HG02840 (cell line): ENCODE data around the gene TLL2.
A peak's percentile ranks its signal among the peaks of the same experiment; 100 is the strongest.

Experiments used
- ATAC-seq: cut with Tn5 transposase; IDR thresholded peaks from one replicate; pipeline ENCODE4 v1.9.1; 2021; ENCODE audit warnings: mild to moderate bottlenecking, moderate library complexity, moderate number of reproducible peaks; ENCODE audit not compliant: unreplicated experiment, low FRiP score

TLL2 gene

DNA sequence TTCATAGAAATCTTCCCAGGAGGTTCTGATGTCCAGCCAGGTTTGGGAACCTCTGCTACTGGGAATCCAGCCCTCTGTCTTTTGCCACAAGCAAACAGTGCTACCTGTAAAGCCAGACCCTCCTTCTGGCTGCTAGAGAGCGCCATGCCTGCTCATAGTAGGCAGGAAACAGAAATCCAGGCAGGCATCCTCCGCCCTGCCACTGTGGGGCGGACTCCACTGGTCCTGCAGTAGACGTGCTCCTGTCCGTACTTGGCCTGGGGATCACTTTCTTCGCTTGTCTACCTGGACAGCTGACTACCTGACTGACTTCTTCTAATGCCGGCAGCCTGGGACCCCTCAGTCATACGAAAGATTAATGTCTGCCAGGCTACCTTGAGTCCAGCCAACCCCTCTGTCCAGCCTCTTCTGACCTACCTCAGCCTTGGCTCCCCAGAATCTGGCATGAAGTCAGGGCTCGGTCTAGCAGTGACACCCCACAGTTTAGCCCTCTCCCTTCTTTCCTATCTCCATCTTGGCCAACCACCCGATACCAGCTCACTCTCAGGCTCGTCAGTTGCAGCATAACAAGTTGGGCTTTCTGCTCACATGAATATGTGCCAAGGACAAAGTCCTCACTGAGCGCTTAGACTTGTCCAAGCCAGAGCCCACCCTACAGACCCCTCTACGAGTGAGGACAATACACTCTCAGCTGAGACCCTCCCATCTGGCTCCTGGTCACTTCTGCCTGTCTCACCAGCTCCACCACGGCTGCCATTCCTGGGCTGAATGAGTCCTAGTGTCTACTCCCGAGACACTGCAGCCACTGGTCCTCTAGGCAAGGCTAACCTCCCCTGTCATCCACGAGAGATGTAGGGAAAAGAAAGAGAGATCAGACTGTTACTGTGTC is 111.1 kb downstream of the TLL2 start:
- no peak for ATAC-seq

DNA sequence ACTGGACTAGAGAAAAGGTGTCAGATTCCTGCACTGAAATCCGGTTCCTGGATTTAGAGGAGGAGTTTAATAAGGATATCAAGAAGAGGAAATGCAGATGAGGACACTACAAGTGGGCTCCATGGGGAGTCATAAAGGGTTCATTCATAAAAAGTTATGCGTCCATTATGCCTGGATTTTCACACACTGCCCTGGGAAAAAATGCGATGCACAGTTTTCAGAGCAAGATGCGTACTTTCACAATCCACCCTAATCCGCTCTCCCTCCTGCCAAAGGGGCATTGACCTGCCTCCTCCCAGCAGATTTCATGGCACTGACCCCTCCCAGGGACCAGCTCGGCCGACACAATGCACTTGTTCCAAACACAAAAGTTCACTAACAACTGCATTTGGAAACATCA is 112.7 kb downstream of the TLL2 start:
- ATAC-seq = no peak

GRCh38 chr10:96400465-96400864 is 113.3 kb downstream of the TLL2 start:
- no peak for ATAC-seq

DNA sequence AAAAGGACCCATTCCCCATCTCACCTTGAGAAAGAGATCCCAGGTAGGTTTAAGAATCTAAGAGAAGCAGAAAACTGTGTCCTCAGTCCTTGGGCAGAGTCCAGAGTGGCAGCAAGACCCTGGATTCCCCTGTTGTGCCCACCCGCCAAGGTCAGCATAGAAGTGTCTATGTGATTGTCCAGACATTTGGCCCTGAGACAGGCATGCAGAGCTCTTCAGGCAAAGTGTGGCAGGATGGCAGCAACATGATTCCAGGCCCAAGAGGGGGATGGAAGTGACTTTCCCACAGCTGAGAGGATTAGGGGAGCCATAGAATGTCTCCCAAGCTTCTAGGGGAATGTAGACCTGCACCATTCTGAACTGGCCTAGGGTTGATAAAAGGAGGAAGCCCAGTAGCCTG is 115.8 kb downstream of the TLL2 start:
- ATAC-seq = no peak

GRCh38 chr10:96395931-96396877 is 117.5 kb downstream of the TLL2 start:
- ATAC-seq = no peak

- no peak for ATAC-seq
Observed at GRCh38 chr10:96390460-96390864, 123.3 kb downstream of the TLL2 start.

GRCh38 chr10:96389785-96390184 is 123.9 kb downstream of the TLL2 start:
- ATAC-seq = no peak

- ATAC-seq = no peak
Observed at GRCh38 chr10:96387601-96388000, 126.1 kb downstream of the TLL2 start.

DNA sequence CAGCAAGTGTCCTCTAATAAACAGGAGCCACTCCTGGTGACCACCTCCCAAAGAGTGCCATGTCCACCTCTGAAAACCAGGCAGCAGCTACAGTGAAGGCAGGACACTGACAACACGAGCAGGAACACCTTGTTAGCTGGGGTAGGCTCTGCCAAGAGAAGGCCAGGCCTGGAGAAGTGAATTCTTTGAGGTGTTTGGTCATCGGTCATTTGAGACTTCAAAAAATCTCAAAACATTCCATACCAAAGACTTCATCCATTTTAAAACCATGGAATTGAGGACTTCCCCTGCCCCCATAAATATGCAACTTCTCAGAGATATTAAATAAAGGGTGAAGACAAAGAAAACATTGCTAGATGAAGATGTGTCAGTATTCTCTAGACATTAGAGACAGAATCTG is 126.6 kb downstream of the TLL2 start:
- no peak for ATAC-seq

DNA sequence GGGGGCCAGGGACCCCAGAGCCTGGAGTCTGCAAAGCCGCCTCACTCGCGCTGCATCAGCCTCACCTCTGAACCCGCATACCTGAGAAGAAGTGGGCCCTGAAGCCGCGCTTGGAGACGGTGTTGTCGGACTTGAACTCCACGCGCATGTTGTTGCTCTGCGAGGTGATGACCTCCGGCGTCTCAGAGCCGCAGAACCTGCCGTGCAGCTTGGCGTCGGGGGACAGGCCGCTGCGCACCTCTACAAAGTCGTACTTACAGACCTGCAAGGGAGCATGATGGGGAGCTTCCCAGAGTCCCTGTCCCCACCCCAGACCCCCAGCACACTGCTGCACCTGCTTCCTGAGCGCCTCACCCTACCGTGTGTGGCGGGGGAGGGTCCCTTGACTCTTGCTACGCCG is 129.2 kb downstream of the TLL2 start:
- ATAC-seq = no peak

GRCh38 chr10:96380821-96381220 is 132.9 kb downstream of the TLL2 start:
- no peak for ATAC-seq

- no peak for ATAC-seq
Observed at GRCh38 chr10:96379758-96380157, 134.0 kb downstream of the TLL2 start.

GRCh38 chr10:96378741-96379140 is 135.0 kb downstream of the TLL2 start:
- no peak for ATAC-seq

DNA sequence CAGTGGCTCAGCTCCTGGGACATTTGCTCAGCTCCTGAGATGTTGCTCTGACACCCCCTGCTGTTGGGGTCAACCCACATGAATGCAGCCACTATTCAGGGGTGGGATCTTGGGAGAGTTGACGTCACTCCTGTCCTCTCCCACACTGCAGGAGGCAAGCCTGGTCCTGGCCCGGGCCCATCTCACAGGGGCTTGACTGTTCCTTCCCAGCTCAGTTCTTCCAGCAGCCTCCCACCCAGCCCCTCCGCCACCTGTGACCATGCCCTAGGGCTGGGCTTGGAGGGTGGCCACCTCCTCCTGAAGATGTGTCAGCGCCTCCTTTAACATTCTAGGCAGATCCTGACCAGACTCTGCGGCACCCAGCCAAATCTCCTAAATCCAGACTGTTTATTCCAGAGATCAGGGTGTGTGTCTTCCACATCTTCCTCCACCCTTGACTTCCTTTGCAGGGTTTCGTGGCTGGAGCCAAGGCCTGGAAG is 135.9 kb downstream of the TLL2 start:
- ATAC-seq = no peak

DNA sequence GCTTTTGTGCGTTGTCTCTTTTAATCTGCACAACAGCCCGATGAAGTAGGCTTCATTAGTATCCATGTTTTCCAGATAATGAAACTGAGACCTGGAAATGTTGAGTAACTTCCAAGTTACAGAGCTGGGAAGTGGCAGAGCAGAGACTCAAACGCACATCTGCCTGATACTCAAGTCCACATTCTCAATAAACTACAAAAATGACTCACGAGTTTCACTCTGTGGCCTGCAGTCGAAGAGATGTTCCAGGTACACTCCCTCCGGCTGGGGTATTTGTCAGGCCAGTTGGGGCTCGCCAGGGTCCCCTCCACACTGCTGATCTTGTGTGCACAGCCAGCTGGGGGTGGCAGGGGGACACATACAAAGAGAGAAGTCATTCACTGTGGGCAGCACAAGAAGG is 137.2 kb downstream of the TLL2 start:
- ATAC-seq = no peak

DNA sequence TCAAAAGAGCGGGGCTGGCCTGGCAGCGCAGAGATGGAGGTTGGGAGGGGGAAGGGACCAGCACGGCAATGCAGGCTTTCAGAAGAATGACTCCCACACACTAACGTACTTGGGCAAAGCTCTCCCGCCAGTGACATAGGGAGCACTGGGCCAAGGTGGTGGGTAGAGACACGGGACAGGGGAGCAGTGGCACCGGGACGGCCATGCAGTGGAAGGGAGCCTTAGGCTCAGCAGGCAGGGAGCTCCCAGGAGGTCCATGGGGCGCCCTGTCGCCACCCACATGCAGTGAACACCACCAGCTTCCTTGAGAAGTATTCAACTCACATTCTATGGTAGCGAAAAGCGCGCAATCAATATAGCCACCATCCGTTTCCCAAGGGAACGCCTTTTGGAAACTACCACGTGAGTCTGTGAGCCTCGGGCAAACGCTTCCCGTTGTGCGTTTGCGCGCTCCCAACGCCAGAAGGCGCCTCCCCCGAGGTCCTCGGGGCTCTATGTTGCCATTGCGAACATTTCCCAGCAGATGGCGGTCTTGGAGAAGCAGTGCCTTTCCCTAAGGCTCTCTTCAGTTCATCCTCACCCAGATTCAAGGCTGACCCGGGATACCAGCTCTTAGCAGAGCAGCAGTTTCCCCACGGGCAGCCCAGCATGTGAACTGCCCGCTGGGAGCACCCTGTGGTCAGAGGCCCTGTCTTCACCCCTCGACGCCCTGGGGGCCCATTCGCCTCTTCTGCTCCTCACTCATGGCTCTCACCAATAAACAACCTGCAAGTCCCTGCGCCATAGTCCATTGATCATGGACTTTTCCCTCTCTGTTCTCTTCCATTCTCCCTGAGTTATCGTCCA is 138.5 kb downstream of the TLL2 start:
- ATAC-seq = peak; percentile 62

GRCh38 chr10:96374639-96374984 is 139.1 kb downstream of the TLL2 start:
- ATAC-seq = no peak

DNA sequence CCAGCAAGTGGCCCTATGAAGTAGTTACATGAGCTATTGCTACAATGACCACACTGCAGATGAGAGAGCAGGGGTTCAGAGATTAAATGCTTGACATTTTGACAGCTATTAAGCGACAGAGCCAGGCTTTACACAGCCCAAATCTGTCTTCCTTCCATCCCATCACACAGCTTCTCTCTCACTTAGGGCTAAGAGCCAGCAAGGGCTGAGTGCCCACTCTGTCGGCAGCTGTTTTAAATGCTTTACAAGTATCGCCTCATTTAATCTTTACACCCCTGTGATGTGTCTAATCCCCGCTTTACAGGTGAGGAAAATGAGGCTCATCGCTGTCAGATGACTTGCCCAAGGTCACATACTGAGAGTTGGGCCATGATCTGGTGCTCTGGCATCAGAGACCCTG is 139.7 kb downstream of the TLL2 start:
- ATAC-seq = no peak

- ATAC-seq = no peak
Observed at GRCh38 chr10:96371356-96371755, 142.4 kb downstream of the TLL2 start.

DNA sequence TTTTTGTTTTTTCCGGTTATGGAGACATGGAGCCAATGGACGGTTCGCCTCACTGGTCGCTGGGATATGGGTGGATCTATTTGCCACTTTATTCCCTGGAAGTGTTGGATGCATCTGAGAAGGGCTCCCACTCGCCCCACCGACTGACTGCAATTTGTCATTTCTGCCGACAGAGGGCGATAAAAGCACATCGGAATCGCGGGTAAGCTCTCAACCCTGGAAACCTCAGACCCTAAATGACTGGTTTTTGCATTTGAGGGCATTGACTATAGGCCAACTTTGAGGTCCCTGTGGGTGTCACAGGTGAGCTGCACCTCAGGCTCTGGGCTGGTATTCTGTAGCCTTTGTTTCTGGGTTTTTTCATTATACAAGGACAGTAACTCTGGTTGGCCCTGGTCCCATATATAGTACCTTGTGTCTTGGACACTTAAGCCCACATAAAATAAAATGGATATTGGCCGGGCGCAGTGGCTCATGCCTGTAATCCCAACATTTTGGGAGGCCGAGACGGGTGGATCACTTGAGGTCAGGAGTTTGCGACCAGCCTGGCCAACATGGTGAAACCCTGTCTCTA is 143.1 kb downstream of the TLL2 start:
- no peak for ATAC-seq
